ENCODE data around the gene VIP.
A peak's percentile ranks its signal among the peaks of the same experiment; 100 is the strongest.

Gene VIP

DNA sequence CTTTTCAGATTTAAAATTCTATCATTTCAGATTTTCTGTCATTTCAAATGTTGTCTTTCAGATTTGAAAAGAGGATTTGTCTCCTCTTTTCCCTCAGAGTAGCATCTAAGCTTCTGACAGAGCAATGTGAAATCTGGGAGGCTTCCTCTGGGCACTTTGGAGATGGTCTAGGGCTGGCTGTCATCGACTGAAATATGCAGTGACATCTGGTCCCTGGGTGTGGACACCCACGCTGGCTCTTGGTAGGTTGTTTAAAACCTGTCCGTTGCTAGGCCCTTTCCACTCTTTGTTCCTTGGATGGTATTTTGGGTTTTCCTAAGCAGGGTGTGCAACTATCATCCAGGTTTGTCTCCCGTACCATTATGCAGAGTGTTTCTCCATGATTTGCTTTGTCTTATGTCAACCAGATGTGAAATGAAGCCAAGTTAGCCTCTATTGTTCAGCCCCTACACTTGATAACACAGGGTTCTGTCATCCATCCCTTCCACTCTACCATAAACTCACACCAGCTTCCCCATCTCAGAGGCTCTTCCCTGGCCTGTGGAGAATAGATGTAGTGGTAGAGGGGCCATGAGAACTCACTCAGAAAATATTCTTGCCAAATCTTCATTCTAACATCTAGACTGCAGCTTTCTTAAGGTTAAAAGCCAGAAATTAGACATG is 5.0 kb upstream of the VIP start:
- Histone ChIP-seq H3K9me3 (ENCODE audit: low read length) (no peaks in the 10 kb centered on the region), H3K4me2 (ENCODE audit: low read length) (no peak overlapping the region), H3K4me1 (ENCODE audit: insufficient read depth, low read length, severe bottlenecking) (no peaks in the 10 kb centered on the region), H3K79me2 (ENCODE audit: insufficient read depth, low read length) (no peaks in the 10 kb centered on the region), H3K27me3 (ENCODE audit: insufficient read depth, low read length) (no peaks in the 10 kb centered on the region), H2AFZ (ENCODE audit: low read length) (no peak overlapping the region), H3K36me3 (ENCODE audit: insufficient read depth, low read length) (no peaks in the 10 kb centered on the region), H3F3A (ENCODE audit: insufficient read depth, low read length) (no peaks in the 10 kb centered on the region), H3K9me2 (ENCODE audit: low read depth, low read length) (no peaks in the 10 kb centered on the region), H3K4me3 (ENCODE audit: low read depth, low read length, poor library complexity, severe bottlenecking) (no peak overlapping the region), H4K20me1 (ENCODE audit: insufficient read depth, low read length) (no peaks in the 10 kb centered on the region), H3K27ac (ENCODE audit: low read depth, low read length, poor library complexity, severe bottlenecking) (no peak overlapping the region), H3K9ac (ENCODE audit: low read length) (no peak overlapping the region)
- TF ChIP-seq, protein P1, sequence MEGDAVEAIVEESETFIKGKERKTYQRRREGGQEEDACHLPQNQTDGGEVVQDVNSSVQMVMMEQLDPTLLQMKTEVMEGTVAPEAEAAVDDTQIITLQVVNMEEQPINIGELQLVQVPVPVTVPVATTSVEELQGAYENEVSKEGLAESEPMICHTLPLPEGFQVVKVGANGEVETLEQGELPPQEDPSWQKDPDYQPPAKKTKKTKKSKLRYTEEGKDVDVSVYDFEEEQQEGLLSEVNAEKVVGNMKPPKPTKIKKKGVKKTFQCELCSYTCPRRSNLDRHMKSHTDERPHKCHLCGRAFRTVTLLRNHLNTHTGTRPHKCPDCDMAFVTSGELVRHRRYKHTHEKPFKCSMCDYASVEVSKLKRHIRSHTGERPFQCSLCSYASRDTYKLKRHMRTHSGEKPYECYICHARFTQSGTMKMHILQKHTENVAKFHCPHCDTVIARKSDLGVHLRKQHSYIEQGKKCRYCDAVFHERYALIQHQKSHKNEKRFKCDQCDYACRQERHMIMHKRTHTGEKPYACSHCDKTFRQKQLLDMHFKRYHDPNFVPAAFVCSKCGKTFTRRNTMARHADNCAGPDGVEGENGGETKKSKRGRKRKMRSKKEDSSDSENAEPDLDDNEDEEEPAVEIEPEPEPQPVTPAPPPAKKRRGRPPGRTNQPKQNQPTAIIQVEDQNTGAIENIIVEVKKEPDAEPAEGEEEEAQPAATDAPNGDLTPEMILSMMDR (IDR thresholded peaks at IDR 0.05; ENCODE audit: low read length): no peak
- no peak for TF ChIP-seq EZH2 (IDR thresholded peaks at IDR 0.05; ENCODE audit: borderline replicate concordance, low read length)

DNA sequence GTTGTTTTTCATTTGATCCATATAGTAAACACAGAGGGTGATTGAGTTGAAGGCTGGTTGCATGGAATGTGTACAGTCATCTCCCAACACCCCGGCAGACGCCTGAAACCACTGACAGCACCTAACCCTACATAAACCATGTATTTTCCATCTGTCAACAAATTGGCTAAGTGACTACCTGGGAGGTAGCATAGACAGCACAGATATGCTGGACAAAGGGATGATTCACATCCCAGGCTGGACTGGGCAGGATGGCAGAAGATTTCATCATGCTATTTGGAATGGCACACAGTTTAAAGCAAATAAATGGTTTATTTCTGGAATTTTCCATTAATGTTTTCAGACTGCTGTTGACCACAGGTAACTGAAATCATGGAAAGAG is 4.4 kb upstream of the VIP start:
- H3K27me3 ChIP-seq (ENCODE audit: insufficient read depth, low read length): no peaks in the 10 kb centered on the region
- H3K4me1 ChIP-seq (ENCODE audit: insufficient read depth, low read length, severe bottlenecking): no peaks in the 10 kb centered on the region
- no peak overlapping the region for H3K9ac ChIP-seq (ENCODE audit: low read length)
- no peaks in the 10 kb centered on the region for H3K9me3 ChIP-seq (ENCODE audit: low read length)
- H3K4me2 ChIP-seq (ENCODE audit: low read length): no peak overlapping the region
- TF ChIP-seq, protein P1 (IDR thresholded peaks at IDR 0.05; ENCODE audit: low read length): no peak
- TF ChIP-seq EZH2 (IDR thresholded peaks at IDR 0.05; ENCODE audit: borderline replicate concordance, low read length): no peak
- no peaks in the 10 kb centered on the region for H4K20me1 ChIP-seq (ENCODE audit: insufficient read depth, low read length)
- H3K4me3 ChIP-seq (ENCODE audit: low read depth, low read length, poor library complexity, severe bottlenecking): no peak overlapping the region
- H3K27ac ChIP-seq (ENCODE audit: low read depth, low read length, poor library complexity, severe bottlenecking): no peak overlapping the region
- H3F3A ChIP-seq (ENCODE audit: insufficient read depth, low read length): no peaks in the 10 kb centered on the region
- H3K36me3 ChIP-seq (ENCODE audit: insufficient read depth, low read length): no peaks in the 10 kb centered on the region
- no peaks in the 10 kb centered on the region for H3K79me2 ChIP-seq (ENCODE audit: insufficient read depth, low read length)
- H2AFZ ChIP-seq (ENCODE audit: low read length): no peak overlapping the region
- H3K9me2 ChIP-seq (ENCODE audit: low read depth, low read length): no peaks in the 10 kb centered on the region

DNA sequence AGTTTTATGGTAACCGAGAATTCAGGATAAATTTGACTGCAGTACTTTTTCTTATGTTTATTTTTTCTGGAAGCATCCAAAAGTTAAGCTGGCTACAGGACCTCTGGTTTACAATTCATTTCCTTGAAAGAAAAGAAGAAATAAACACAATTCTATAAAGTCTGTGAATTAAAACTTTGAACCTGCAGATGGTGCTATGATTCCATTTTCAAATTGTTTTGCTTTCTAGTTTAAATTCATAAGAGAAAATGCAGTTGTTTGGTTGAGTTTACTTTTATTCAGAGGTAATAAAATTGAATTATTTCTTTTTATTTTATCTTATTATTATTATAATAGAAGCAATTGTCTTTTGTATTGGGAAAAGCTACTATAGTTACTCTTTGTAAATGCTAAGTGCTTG is 1.8 kb upstream of the VIP start:
- Histone ChIP-seq H3K36me3 (ENCODE audit: insufficient read depth, low read length) (no peaks in the 10 kb centered on the region), H3K27me3 (ENCODE audit: insufficient read depth, low read length) (no peaks in the 10 kb centered on the region), H3K9me3 (ENCODE audit: low read length) (no peaks in the 10 kb centered on the region), H3K9ac (ENCODE audit: low read length) (no peak overlapping the region), H3K4me1 (ENCODE audit: insufficient read depth, low read length, severe bottlenecking) (no peaks in the 10 kb centered on the region), H3K4me2 (ENCODE audit: low read length) (no peak overlapping the region), H3K27ac (ENCODE audit: low read depth, low read length, poor library complexity, severe bottlenecking) (no peak overlapping the region), H3F3A (ENCODE audit: insufficient read depth, low read length) (no peaks in the 10 kb centered on the region), H2AFZ (ENCODE audit: low read length) (no peak overlapping the region), H3K79me2 (ENCODE audit: insufficient read depth, low read length) (no peaks in the 10 kb centered on the region), H4K20me1 (ENCODE audit: insufficient read depth, low read length) (no peaks in the 10 kb centered on the region), H3K9me2 (ENCODE audit: low read depth, low read length) (no peaks in the 10 kb centered on the region), H3K4me3 (ENCODE audit: low read depth, low read length, poor library complexity, severe bottlenecking) (no peak overlapping the region)
- no peak for TF ChIP-seq EZH2 (IDR thresholded peaks at IDR 0.05; ENCODE audit: borderline replicate concordance, low read length)
- TF ChIP-seq, protein P1 (IDR thresholded peaks at IDR 0.05; ENCODE audit: low read length): peak; percentile 25; the same call in 1 of the 2 replicates

Data from OCI-LY1 (cell line).